ENCODE data around the gene PTPRD.

DNA sequence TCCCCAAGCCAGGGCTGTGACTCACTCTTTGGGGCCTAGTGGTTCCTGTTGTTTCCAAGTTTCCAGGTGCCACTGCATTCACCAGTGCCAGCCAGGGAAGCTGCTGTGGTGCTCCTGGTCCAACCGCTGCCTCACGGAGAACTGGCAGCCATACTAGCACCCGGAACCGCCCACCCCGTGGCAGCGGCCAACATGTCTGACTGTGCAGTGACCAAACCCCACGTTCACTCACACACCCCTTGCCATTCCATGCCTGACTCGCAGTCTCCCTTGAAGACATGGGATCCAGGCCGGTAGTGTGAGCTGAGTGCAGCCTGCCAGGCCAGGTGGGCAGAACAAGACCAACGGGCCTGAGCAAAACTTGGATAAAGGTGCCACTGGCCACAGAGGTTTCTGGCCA is 1968.2 kb downstream of the PTPRD start:
- TF ChIP-seq ZFX (CRISPR knock-in tag; IDR thresholded peaks at IDR 0.05) (no peak), TBP (optimal IDR thresholded peaks at IDR 0.05; ENCODE audit: low read depth, low read length) (no peak), MCM5 (IDR thresholded peaks at IDR 0.05; ENCODE audit: low read depth) (no peak), RBBP5 (IDR thresholded peaks at IDR 0.05; ENCODE audit: borderline replicate concordance, insufficient read depth, low read length, poor library complexity, severe bottlenecking) (no peak), GTF2F1 (IDR thresholded peaks at IDR 0.05; ENCODE audit: low read depth, low read length) (no peak), TARDBP (IDR thresholded peaks at IDR 0.05) (no peak), KLF1 (tag; IDR thresholded peaks at IDR 0.05) (no peak), HIVEP1 (CRISPR knock-in tag; IDR thresholded peaks at IDR 0.05) (no peak), GATAD2A (IDR thresholded peaks at IDR 0.05) (no peak), CTCF (IDR thresholded peaks at IDR 0.05 in 2 of 3, conservative IDR thresholded peaks at IDR 0.05 in 1 of 3; ENCODE audit: insufficient read depth in 2 of 3, low read depth in 1 of 3, low read length in 3 of 3) (no peak), HMG20A (CRISPR knock-in tag; conservative IDR thresholded peaks at IDR 0.05) (no peak), HDAC1 (IDR thresholded peaks at IDR 0.05) (no peak), SREBF2 (CRISPR knock-in tag; IDR thresholded peaks at IDR 0.05) (no peak), POLR2G (IDR thresholded peaks at IDR 0.05; ENCODE audit: low read depth, low read length) (no peak)
